GM21381 (cell line): Measurements from ENCODE around the gene IGFN1.

Experiments
- ATAC-seq: cut with Tn5 transposase; IDR thresholded peaks from one replicate; pipeline ENCODE4 v1.9.1; 2021; ENCODE audit warnings: mild to moderate bottlenecking, moderate library complexity; ENCODE audit not compliant: unreplicated experiment

IGFN1 gene

DNA sequence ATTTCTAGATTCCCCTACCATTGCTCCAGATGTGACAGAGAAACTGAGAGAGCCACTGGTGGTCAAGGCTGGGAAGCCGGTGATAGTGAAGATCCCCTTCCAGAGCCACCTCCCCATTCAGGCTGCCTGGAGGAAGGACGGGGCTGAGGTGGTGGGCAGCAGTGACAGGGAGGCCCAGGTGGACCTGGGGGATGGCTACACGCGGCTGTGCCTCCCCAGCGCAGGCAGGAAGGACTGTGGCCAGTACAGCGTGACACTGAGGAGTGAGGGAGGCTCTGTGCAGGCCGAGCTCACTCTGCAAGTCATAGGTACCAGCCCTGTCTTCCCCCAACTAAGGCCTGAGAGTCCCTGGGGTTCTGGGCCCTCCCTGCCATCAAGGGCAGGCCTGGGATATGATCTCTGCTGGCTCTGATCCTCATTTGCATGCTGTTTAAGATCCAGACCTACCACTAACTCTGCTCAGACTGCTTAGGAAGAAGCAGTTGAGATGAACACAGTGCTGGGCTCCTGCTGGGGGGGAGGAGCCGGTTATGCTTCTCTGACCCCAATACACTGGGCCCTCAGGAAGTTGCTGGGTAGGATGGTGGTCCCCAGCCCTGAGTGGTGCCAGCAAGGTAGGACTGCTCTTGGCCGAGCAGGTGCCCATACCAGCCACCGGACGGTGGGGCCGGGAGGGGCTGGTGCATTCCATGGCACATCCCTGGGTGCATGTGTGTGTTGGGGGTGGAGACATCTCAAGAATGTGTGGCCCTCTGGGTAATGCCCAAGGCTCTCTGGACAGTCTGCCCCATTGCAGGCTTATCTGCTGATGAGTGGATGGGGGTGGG, 25.1 kb downstream of the IGFN1 start:
- ATAC-seq = no peak

DNA sequence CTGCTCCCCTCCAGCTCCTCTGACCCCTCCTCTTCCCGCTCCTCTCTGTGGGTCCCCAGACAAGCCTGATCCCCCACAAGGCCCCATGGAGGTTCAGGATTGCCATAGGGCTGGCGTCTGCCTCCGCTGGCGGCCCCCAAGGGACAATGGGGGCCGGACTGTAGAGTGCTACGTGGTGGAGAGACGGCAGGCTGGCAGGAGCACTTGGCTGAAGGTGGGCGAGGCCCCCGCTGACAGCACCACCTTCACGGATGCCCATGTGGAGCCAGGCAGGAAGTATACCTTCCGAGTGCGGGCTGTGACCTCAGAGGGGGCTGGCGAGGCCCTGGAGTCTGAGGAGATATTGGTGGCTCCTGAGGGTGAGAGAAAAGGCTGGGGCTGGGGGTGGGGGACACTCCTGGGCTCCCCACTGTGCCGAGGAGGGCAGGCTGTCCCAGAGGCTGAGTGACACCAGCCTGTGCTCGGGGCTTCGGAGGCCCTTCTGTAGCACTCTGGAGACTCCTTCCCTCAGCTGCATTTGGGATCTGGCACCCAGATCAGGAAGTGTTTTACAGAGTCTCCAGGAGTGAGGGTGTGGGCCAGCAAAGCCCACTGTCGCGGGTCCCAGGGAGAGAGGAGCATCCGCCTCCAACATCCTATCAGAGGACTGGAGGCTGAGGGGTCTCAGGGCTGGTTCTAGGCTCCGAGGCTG, 25.9 kb downstream of the IGFN1 start:
- no peak for ATAC-seq

DNA sequence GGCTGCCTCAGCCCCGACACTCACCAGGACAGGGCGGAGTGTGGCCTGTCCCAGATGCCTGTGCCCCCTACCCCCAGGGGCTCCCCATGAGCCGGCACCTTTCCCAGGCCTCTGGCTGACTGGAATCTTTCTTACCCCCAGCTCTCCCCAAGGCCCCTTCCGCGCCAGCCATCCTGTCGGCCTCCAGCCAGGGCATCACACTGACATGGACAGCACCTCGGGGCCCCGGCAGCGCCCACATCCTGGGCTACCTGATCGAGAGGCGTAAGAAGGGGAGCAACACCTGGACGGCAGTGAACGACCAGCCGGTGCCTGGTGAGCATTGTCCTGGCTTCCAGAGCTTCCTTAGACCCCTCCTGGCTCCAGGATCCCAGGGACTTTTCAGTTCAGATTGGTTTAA, 26.5 kb downstream of the IGFN1 start:
- no peak for ATAC-seq

DNA sequence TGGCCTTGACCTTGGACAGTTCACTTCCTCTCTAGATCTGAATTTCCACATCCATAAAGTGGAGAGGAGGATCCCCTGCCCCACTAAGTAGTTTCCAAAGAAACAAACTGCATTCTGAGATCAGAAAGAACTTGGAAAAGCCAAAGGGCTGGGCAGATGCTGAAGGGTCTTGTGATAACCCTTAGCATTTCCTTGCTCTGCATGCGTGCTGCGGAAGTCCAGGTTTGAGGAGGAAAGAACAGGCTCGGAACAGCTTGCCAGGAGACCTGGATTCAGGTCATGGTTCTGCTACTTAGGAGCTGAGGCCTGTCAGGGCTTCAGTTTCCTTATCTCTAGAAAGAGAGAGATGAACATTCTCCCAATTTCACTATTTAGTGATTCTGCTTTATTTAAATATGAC, 27.2 kb downstream of the IGFN1 start:
- no peak for ATAC-seq

DNA sequence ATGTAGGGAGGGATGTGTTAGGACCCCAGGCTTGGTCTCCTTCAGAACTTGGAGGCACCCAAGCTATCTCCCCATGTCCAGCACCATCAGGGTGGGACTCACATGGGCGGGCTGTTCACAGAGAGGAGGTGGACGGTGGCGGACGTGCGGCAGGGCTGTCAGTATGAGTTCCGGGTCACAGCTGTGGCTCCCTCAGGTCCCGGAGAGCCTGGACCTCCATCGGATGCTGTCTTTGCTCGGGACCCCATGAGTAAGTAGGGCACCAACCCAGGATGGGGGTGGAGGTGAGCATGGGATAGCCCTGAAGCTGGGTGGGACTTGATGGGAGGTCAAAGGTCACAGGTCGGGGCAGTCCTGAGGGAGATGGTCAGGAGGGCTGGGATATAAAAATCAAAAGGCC, 27.8 kb downstream of the IGFN1 start:
- no peak for ATAC-seq

DNA sequence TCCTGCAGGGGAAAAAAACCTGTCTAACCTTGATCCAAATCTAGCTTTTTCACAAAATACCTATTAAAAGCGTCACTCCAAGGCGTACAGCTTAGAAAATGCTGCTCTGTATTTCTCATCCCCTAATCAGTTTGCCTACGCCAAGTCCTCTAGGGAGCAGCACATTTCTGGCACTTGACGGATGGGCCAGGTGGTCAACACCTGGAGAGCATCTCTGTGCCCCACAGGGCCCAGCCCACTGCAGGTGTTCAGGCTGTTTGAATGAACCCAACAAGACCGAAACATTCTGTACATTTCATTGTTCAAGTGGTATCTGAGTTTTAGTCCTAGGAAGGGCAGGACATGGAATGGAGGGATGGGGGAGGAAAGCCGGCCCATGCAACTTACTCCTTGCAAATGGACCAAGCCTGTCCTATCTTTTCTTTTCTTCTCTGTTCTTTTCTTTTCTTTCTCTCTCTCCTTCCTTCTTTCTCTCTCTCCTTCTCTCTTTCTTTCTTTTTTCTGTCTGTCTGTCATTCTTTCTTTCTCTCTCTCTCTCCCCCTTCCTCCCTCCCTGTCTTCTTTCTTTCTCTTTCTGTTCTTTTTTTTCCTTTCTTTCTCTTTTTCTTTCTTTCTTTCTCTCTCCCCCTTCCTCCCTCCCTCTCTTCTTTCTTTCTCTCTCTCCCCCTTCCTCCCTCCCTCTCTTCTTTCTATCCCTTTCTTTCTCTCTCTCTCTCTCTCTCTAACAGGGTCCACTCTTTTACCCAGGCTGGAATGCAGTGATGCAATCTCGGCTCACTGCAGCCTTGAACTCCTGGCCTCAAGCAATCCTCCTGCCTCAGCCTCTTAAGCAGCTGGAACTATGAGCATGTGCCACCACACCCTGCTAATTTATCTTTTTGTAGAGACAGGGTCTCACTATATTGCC, 29.1 kb downstream of the IGFN1 start:
- no peak for ATAC-seq

DNA sequence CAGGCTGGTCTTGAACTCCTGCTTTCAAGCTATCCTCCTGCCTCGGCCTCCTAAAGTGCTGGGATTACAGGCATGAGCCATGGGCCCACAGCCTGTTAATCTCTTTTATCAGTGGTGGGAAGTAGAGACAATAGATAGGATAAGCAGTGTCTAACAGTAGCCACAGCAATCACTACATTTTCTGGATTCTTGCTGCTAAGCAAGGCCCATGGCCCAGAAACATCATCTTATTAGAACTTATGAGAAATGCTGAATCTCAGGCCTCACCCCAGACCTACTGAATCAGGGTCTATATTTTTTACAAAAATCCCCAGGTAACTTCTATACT, 29.7 kb downstream of the IGFN1 start:
- no peak for ATAC-seq

DNA sequence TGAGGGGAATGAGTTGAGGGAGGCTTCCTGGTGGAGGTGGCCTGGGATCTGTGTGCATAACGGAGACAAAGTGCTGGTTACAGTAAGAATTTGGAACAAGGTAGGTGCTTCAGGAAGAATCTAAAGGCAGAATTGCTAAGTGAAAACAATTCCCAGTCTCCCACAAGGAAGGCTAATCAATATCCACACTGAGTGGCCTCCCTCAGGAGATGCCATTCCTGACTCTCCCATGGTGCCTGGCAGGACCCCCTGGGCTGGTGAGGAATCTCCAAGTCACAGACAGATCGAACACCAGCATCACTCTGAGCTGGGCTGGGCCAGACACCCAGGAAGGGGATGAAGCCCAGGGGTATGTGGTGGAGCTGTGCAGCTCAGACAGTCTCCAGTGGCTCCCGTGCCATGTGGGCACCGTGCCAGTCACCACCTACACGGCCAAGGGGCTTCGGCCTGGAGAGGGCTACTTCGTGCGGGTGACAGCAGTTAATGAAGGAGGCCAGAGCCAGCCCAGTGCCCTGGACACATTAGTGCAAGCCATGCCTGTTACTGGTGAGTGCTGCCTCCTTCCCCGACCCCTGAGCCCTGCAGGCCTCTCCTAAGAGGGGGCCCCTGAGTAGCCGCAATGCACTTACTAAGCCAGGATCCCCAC, 30.7 kb downstream of the IGFN1 start:
- ATAC-seq = no peak

DNA sequence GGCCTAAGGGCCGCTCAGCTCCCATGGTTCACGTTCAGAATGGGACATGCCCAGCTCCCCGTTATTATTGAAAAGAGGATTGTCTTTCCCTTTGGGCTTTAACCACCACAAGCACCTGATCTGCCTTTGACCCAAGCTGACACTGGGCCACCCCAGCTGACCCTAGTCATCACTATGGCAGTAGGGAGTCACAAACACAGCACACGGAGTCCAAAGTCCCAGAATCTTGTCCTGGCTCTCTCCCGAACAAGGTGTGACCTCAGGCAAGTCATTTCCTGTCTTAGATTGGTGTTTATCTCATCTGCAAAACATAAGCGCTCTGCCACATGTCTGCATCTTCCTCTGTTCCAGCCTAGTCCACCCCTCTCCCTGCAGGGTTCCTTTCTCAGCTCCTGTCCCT, 31.5 kb downstream of the IGFN1 start:
- no peak for ATAC-seq

DNA sequence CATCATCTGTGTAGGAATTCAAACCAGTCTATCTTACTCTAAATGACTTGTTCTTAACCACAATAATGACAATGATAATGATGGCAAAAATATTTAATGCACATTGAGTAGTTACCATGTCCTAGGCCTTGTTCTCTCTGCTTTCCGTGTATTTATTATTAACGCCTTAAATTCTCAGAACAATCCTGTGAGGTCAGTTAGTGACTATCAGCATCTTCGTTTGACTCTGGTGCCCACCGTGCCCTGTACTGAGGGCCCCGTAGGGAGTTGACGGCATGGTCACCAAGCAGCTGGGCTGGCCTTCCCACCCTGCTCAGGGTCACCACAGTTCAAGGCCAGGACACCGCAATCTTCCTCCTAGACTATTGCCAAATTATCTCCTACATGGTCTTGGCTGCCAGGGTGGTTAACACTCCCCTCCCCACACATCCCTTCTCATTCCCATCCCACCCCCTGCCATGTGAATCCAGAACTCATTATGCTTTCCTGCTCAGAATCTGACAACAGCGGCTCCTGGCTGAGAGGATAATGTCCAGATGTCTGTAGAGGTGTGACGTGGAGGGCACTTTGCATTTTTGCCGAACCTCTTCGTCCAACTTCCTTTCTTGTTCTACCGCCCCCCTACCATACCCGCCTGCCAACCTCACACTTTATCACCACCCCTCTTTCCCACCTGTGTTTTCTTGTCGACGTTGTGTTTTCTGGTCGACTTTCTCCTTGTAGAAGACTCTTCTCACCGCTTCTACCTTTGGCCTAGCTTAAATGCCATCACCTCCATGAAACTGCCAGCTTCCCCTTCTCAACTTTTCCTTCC, 33.4 kb downstream of the IGFN1 start:
- no peak for ATAC-seq

DNA sequence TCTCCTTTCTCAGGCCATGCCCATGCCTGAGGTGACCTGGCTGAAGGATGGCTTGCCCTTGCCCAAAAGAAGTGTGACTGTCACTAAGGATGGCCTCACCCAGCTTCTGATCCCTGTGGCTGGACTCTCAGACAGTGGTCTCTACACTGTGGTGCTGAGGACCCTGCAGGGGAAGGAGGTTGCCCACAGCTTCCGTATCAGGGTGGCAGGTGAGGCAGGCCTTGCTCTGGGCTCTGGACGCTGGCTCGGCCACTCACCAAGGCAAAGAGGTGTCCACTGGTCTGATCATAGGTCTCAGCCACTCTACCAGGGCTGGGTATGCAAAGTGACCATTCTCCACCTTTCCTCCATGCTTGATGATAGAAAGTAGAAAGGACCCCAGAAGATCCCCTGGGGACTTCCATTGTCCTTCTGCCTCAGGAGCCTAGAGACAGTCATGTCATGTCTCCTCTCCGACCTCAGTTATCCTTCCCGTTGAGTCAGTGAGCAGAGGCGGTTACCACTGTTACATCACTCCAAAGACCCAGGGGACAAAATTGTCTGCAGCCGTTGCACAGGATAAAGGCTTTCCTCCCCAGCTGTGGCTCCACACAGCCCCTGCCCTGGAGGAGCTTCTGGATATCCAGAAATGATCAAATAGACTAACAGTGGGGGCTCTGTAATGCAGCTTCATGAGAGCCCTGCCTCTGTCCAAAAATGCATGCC, 34.2 kb downstream of the IGFN1 start:
- ATAC-seq = no peak

DNA sequence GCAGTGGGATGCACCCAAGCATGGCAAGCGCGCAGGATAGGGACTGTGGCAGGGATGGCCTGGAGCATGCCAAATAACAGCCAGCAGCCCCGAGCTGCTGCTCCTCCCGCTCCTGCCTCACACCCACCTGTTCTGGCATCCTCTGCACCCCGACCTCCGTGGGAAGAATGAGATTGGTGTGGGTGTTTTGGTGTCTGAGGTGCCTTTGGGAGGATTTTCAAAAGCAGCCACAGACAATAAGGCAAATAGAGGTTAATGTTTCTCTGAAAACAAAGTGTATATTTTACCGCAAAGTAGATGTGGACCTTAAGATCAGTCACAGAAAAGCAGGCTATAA, 35.5 kb downstream of the IGFN1 start:
- ATAC-seq = no peak

DNA sequence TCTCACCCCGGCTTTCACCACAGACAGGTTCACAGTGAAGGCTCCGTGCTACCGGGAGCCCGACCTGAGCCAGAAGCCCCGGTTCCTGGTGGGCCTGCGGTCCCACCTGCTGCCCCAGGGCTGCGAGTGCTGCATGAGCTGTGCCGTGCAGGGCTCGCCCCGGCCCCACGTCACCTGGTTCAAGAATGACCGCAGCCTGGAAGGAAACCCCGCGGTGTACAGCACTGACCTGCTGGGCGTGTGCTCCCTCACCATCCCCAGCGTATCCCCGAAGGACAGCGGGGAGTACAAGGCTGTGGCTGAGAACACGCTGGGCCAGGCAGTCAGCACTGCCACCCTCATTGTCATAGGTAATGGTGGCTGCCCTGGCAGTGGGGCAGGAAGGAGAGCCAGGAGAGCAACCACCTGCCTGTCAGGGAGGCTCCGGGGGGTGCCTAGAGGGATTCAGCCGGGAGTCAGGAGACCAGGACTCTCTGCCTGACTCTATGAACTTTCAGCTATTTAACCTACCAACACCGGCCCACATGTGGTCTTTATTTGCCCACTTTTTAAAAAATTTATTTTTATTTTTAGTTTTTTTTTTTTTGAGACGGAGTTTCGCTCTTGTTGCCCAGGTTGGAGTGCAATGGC, 36.4 kb downstream of the IGFN1 start:
- ATAC-seq = no peak

DNA sequence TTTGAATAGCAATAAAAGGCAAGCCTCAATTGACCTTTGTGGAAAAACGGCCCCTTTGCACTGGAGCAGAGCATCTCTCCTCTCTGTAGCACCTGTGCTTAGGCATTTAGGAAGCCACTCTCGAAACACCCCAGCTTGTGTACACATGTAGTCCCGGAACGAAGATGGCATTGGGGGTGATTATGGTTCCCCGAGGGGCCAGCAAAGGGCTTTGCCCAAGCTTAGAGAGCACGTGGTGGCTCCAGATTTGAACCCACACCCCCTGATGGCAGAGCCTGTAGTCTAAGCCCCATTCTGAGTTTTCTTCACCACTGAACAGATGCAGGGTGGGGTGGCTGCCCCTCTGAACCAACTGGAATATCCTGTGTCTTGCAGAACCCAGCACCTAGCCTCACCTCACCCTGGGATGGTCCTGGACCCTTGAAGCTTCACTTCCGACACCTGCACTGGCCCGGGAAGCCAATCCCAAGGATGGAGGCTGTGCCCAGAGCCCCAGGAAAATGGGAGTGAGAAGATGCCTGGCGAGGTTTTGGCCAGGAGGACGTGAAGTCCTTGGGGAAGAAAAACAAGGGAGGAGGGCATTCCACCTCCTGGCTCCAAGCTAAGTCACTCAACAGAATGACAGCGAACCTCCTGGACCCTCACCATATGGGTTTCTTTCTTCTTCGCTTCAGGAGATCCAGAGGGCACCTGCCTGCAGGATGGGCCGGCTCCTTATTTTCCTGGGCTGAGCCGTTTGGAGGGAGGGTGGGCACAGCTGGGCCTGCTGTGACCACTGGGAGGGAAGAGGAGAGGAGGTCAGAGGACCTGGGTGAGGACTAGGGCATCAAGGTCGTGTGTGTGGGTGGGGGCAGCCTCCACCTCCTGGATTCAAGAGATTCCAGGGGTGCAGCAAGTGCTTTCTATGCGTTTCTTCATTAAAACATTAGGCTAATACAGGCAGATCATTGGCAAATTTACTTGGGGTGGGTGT, 37.7 kb downstream of the IGFN1 start:
- ATAC-seq = no peak

DNA sequence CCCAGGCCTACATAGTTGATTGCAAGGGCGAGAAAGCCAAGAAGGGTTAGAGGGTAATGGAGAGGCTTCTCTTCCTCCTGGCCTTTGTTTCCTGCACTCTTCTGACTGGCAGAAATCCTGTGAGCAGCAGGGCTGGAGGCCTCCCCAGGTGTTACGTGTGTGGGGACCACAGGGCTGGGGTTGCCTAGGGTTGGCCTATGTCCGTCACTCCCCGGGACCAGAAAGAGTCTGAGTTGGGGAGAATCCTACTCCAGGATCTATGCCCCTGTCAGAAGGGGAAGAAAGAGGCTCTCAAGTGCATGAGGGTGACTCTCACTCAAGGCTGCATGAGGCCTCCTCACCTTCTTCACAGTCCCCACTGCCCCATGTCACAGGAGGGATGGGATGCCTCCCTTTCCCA, 38.5 kb downstream of the IGFN1 start:
- ATAC-seq = no peak

DNA sequence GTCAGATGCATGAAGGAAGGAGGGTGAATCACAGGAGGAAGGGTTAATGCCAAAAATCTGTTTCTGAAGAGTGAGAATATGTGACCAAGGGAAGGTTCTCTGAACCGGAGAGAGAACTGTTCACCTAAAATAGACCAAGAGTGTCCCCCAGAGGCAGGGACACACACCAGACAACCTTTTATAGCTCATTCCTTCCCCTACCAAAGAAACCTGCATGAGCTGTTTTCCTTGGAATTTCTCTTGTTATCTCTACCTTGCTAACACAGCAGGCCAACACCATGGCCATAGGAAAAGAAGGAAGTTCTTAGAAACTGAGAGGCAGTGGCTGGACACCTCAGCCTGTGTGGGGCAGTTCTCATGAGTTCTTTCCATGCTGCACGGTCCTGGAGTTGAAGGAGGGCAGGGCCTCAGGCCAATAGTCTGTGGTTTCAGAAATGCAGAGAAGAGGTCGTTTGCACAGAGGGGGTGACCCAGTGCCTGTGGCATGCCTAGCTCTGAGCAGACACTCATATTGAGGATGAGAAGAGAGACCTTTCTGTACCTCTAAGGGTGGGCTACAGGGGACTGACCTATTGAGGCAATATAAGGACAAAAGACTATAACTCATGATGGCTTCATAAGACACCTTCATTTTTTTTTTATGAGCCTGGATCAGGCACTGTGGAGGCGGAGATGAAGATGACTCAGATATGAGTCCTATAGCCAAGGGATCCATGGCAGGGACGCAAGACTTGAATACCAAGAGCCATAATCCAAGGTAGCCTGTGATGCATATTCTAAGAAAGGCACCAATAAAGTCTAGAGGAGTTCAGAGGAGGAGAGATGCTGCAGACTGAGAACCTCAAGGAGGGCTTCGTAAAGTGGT, 39.4 kb downstream of the IGFN1 start:
- no peak for ATAC-seq

DNA sequence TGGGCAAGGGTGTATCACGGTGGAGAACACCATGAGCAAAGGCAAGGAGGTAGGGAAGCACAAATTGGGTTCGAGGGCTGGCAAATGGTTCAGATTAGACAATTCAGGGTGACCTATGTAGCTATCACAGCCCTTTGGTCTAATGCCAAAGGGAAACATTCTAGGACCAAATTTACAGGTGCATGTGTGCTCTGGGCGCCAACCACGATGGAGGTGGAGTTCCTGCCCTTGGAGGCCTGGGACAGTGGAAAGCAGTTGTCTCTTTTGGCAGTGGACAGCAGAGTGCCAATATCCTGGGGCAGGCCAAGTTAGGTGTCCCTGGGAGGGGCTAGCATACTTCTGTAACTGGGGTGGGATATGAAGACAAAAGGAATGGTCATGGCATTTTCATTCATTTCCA, 40.1 kb downstream of the IGFN1 start:
- ATAC-seq = no peak
